Neural cell (in vitro differentiated cells): ENCODE measurements around the gene ERP44. TPM values are rescaled to one million over a fixed set of nuclear protein-coding genes. Genes with fewer than 3 reads are reported as not detected.

ENCODE experiments used
- H2AFZ ChIP-seq: fragments of 200-600, 300-800 bp; sonication (generic), shearing (Covaris generic); 2 replicates; pipeline ENCODE4 v1.6.0; 2014; ENCODE audit warnings: low read depth, mild to moderate bottlenecking, antibody characterized with exemption, low read length, moderate library complexity
- H3F3A ChIP-seq: fragments of 200-600 bp; shearing (Covaris generic); 2 replicates; pipeline ENCODE4 v1.6.1; 2016; ENCODE audit warnings: mild to moderate bottlenecking, moderate library complexity, mixed read lengths, antibody characterized with exemption, low read length; ENCODE audit not compliant: insufficient read depth, poor library complexity, severe bottlenecking
- H3K27ac ChIP-seq: fragments of 200-600, 300-800 bp; sonication (generic), shearing (Covaris generic); 2 replicates; pipeline ENCODE4 v1.5.1; 2014; ENCODE audit warnings: mild to moderate bottlenecking, low read length, moderate library complexity
- H3K27me3 ChIP-seq: fragments of 300-800, 200-600 bp; sonication (generic), shearing (Covaris generic); 2 replicates; pipeline ENCODE4 v1.6.0; 2014; ENCODE audit warnings: mild to moderate bottlenecking, low read depth, low read length, moderate library complexity; ENCODE audit not compliant: insufficient read depth
- H3K36me3 ChIP-seq: fragments of 300-800, 200-600 bp; sonication (generic), shearing (Covaris generic); 2 replicates; pipeline ENCODE4 v1.5.1; 2014; ENCODE audit warnings: mild to moderate bottlenecking, antibody characterized with exemption, low read length, moderate library complexity; ENCODE audit not compliant: insufficient read depth
- H3K4me2 ChIP-seq: fragments of 300-800, 200-600 bp; sonication (generic), shearing (Covaris generic); 2 replicates; pipeline ENCODE4 v1.6.0; 2014; ENCODE audit warnings: mild to moderate bottlenecking, low read length
- H3K4me3 ChIP-seq: fragments of 300-800, 200-600 bp; sonication (generic), shearing (Covaris generic); 2 replicates; pipeline ENCODE4 v1.5.1; 2014; ENCODE audit warnings: mild to moderate bottlenecking, low read length, moderate library complexity
- H3K79me2 ChIP-seq: fragments of 200-600 bp; shearing (Covaris generic); replicated peaks from 2 replicates; pipeline ENCODE4 v1.6.0; 2014; ENCODE audit warnings: mild to moderate bottlenecking, low read length, moderate library complexity; ENCODE audit not compliant: insufficient read depth
- H3K9ac ChIP-seq: fragments of 300-800, 200-600 bp; sonication (generic), shearing (Covaris generic); 2 replicates; pipeline ENCODE4 v1.6.1; 2016; ENCODE audit warnings: mild to moderate bottlenecking, low read length, mixed read lengths
- H3K9me2 ChIP-seq: fragments of 200-600 bp; shearing (Covaris generic); 2 replicates; pipeline ENCODE4 v1.6.1; 2016; ENCODE audit warnings: mild to moderate bottlenecking, low read length, mixed read lengths; ENCODE audit not compliant: insufficient read depth
- H3K9me3 ChIP-seq: fragments of 200-600, 300-800 bp; sonication (generic), shearing (Covaris generic); 2 replicates; pipeline ENCODE4 v1.6.1; 2016; ENCODE audit warnings: mild to moderate bottlenecking, mixed run types, low read length, moderate library complexity, mixed read lengths
- H4K20me1 ChIP-seq: fragments of 200-600 bp; shearing (Covaris generic); 2 replicates; pipeline ENCODE4 v1.6.1; 2016; ENCODE audit warnings: mild to moderate bottlenecking, mixed run types; ENCODE audit not compliant: insufficient read depth
- CTCF ChIP-seq: fragments of 450-650 bp; IDR thresholded peaks from 2 replicates; pipeline ENCODE4 v1.5.1; 2014; ENCODE audit warnings: antibody characterized with exemption, mild to moderate bottlenecking, moderate library complexity; ENCODE audit not compliant: poor library complexity, severe bottlenecking
- EP300 ChIP-seq: fragments of 450-650 bp; conservative IDR thresholded peaks from 2 replicates; pipeline ENCODE4 v1.6.1; 2014; ENCODE audit warnings: antibody characterized with exemption, mild to moderate bottlenecking, moderate library complexity; ENCODE audit not compliant: poor library complexity, severe bottlenecking
- EZH2 ChIP-seq: fragments of 200-600, 300-800 bp; shearing (Covaris generic), sonication (generic); IDR thresholded peaks from 2 replicates; pipeline ENCODE4 v1.6.1; 2014; ENCODE audit warnings: antibody characterized with exemption, low read length, borderline replicate concordance, mild to moderate bottlenecking; ENCODE audit not compliant: insufficient read depth, poor library complexity, severe bottlenecking
- MXI1 ChIP-seq: fragments of 450-650 bp; conservative IDR thresholded peaks from 2 replicates; pipeline ENCODE4 v1.6.1; 2014; ENCODE audit warnings: antibody characterized with exemption, mild to moderate bottlenecking; ENCODE audit not compliant: poor library complexity, severe bottlenecking
- POLR2AphosphoS5 ChIP-seq: IDR thresholded peaks from 2 replicates; pipeline ENCODE4 v1.6.1; 2012
- RAD21 ChIP-seq: fragments of 450-650 bp; conservative IDR thresholded peaks from 2 replicates; pipeline ENCODE4 v1.6.1; 2014; ENCODE audit warnings: antibody characterized with exemption, mild to moderate bottlenecking, moderate library complexity
- SMC3 ChIP-seq: fragments of 450-650 bp; conservative IDR thresholded peaks from 2 replicates; pipeline ENCODE4 v1.6.1; 2014; ENCODE audit warnings: antibody characterized with exemption, mild to moderate bottlenecking, moderate library complexity; ENCODE audit not compliant: poor library complexity
- TAF1 ChIP-seq: IDR thresholded peaks from 2 replicates; pipeline ENCODE4 v1.6.1; 2012; ENCODE audit warnings: low read depth
- polyA plus RNA-seq: library from polyadenylated mRNA; depleted of rRNA; stranded (reverse); fragments of >200 nt; gene quantifications from 2 replicates; pipeline ENCODE4 v1.2.3, GENCODE V29; 2014
- TF ChIP-seq, protein P1 (sequence below): IDR thresholded peaks from 2 replicates; pipeline ENCODE4 v1.6.1; 2012; ENCODE audit warnings: borderline replicate concordance

ERP44 gene
- polyA plus RNA-seq, 1 donor from 2014 or later, result 30.6 TPM

GRCh38 chr9:100029251-100029650 is 69.5 kb downstream of the ERP44 start:
- no peak for TF ChIP-seq SMC3
- TF ChIP-seq EZH2, result no peak
- TF ChIP-seq CTCF, result no peak
- no peak for TF ChIP-seq TAF1
- no peak for TF ChIP-seq MXI1
- no peak for TF ChIP-seq POLR2AphosphoS5
- TF ChIP-seq RAD21, result no peak
- TF ChIP-seq, protein P1, sequence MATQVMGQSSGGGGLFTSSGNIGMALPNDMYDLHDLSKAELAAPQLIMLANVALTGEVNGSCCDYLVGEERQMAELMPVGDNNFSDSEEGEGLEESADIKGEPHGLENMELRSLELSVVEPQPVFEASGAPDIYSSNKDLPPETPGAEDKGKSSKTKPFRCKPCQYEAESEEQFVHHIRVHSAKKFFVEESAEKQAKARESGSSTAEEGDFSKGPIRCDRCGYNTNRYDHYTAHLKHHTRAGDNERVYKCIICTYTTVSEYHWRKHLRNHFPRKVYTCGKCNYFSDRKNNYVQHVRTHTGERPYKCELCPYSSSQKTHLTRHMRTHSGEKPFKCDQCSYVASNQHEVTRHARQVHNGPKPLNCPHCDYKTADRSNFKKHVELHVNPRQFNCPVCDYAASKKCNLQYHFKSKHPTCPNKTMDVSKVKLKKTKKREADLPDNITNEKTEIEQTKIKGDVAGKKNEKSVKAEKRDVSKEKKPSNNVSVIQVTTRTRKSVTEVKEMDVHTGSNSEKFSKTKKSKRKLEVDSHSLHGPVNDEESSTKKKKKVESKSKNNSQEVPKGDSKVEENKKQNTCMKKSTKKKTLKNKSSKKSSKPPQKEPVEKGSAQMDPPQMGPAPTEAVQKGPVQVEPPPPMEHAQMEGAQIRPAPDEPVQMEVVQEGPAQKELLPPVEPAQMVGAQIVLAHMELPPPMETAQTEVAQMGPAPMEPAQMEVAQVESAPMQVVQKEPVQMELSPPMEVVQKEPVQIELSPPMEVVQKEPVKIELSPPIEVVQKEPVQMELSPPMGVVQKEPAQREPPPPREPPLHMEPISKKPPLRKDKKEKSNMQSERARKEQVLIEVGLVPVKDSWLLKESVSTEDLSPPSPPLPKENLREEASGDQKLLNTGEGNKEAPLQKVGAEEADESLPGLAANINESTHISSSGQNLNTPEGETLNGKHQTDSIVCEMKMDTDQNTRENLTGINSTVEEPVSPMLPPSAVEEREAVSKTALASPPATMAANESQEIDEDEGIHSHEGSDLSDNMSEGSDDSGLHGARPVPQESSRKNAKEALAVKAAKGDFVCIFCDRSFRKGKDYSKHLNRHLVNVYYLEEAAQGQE, result no peak
- no peak for TF ChIP-seq EP300
- Histone ChIP-seq H3K79me2 (no peaks in the 10 kb centered on the region), H3K9me3 (peaks cover 5% of the 10 kb centered on the region), H3K27ac (no peak overlapping the region), H3K4me2 (no peak overlapping the region), H3K9me2 (no peaks in the 10 kb centered on the region), H2AFZ (no peak overlapping the region), H3K27me3 (no peaks in the 10 kb centered on the region), H3K9ac (no peak overlapping the region), H3K4me3 (no peak overlapping the region), H3F3A (no peaks in the 10 kb centered on the region), H3K36me3 (no peaks in the 10 kb centered on the region), H4K20me1 (no peaks in the 10 kb centered on the region)

DNA sequence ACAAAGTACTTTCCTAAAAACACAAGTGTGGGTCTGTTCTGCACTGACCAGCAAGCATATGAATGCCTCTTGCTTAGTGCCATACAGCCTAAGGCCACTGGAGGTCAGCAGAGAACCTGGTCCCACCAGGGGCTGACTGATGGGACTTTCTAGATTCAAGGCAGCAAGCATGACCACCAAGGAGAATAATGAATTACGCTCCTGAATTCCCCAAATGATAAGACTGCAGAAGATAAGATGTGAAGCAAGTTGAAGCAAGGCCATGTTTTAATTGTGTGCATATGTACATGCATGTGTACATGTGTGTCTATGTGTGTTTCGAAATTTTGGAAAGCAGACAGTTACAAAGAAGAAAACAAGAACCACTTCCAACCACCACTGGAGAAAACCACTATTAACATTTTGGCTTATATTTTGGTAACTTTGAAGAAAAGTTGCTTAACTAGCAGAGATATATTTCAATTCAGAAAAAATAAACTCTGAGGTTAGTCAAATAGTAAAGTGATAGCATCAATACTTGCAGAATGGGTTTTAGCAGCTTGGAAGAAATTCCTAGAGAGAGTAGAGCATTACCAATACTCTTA is 70.5 kb downstream of the ERP44 start:
- H3K9me3 ChIP-seq, result peaks cover 5% of the 10 kb centered on the region
- H3K4me2 ChIP-seq, result no peak overlapping the region
- H2AFZ ChIP-seq, result no peak overlapping the region
- no peaks in the 10 kb centered on the region for H3K79me2 ChIP-seq
- no peaks in the 10 kb centered on the region for H3K9me2 ChIP-seq
- H3K27ac ChIP-seq, result no peak overlapping the region
- H3K36me3 ChIP-seq, result no peaks in the 10 kb centered on the region
- H3K27me3 ChIP-seq, result no peaks in the 10 kb centered on the region
- H4K20me1 ChIP-seq, result no peaks in the 10 kb centered on the region
- no peak overlapping the region for H3K9ac ChIP-seq
- no peak overlapping the region for H3K4me3 ChIP-seq
- H3F3A ChIP-seq, result no peaks in the 10 kb centered on the region
- TF ChIP-seq, protein P1, result no peak
- peak; percentile 72 for TF ChIP-seq RAD21
- peak; percentile 70 for TF ChIP-seq CTCF
- TF ChIP-seq TAF1, result no peak
- no peak for TF ChIP-seq POLR2AphosphoS5
- TF ChIP-seq EZH2, result no peak
- no peak for TF ChIP-seq EP300
- no peak for TF ChIP-seq MXI1
- TF ChIP-seq SMC3, result peak; percentile 81
